IMR-90 (cell line): ENCODE results near the gene CARD19. TPM values are rescaled to one million over a fixed set of nuclear protein-coding genes. Genes with fewer than 3 reads are reported as not detected.

Source experiments
- ATAC-seq: fragments of 200-7000 bp; cut with Tn5 transposase; 2 replicates; pipeline ENCODE4 v1.9.1; 2020; ENCODE audit warnings: low read depth, mild to moderate bottlenecking, moderate library complexity
- BruUV-seq: library from RNA; stranded (reverse); fragments of 400-500 nt; replicated peaks from 2 replicates; lab custom pipeline; 2021; lab: Mats Ljungman, UMichigan
- CTCF ChIA-PET: fragments of 300-600 bp; formaldehyde crosslinking; extraction: SDS; loops from one replicate; lab custom pipeline; 2021; ENCODE audit warnings: antibody characterized with exemption; lab: Yijun Ruan, JAX
- POLR2A ChIA-PET: fragments of 300-600 bp; sonication (Branson Sonifier 250); formaldehyde crosslinking; loops from one replicate; lab custom pipeline; 2022; ENCODE audit warnings: antibody characterized with exemption; ENCODE audit not compliant: unreplicated experiment; lab: Charles Lee
- DNase-seq: peaks from one replicate; pipeline ENCODE4 v3.0.0; 2013
- H2AFZ ChIP-seq: replicated peaks from 2 replicates; pipeline ENCODE3; 2013; ENCODE audit warnings: low read length, mild to moderate bottlenecking; ENCODE audit not compliant: poor library complexity
- H2AK5ac ChIP-seq: 2 replicates; pipeline ENCODE4 v1.6.1; 2013; ENCODE audit warnings: low read depth, low read length, inconsistent platforms
- H2AK9ac ChIP-seq: replicated peaks from 2 replicates; pipeline ENCODE3; 2013; ENCODE audit warnings: mild to moderate bottlenecking, low read depth, low read length, moderate library complexity; ENCODE audit not compliant: poor library complexity
- H2BK120ac ChIP-seq: 2 replicates; pipeline ENCODE4 v1.6.1; 2013; ENCODE audit warnings: low read depth, low read length, inconsistent platforms
- H2BK15ac ChIP-seq: 3 replicates; pipeline ENCODE4 v1.6.1; 2013; ENCODE audit warnings: low read depth, low read length, inconsistent platforms
- H2BK20ac ChIP-seq: 2 replicates; pipeline ENCODE4 v1.6.1; 2013; ENCODE audit warnings: low read depth, mild to moderate bottlenecking, inconsistent platforms, low read length, moderate library complexity
- H2BK5ac ChIP-seq: 2 replicates; pipeline ENCODE4 v1.6.1; 2013; ENCODE audit warnings: mild to moderate bottlenecking, low read depth, low read length, inconsistent platforms; ENCODE audit not compliant: poor library complexity, severe bottlenecking
- H3K14ac ChIP-seq: replicated peaks from 2 replicates; pipeline ENCODE4 v1.6.1; 2013; ENCODE audit warnings: low read depth, low read length, inconsistent platforms
- H3K18ac ChIP-seq: 2 replicates; pipeline ENCODE4 v1.6.1; 2013; ENCODE audit warnings: low read depth, low read length, control low read depth
- H3K23ac ChIP-seq: 2 replicates; pipeline ENCODE4 v1.6.1; 2013; ENCODE audit warnings: low read depth, low read length, inconsistent platforms
- H3K27ac ChIP-seq: 2 replicates; pipeline ENCODE4 v1.5.1; 2013; ENCODE audit warnings: mild to moderate bottlenecking, control low read depth, low read length; ENCODE audit not compliant: insufficient read depth
- H3K27me3 ChIP-seq: 2 replicates; pipeline ENCODE4 v1.6.1; 2013; ENCODE audit warnings: low read length; ENCODE audit not compliant: control insufficient read depth, insufficient read depth
- H3K36me3 ChIP-seq: 2 replicates; pipeline ENCODE4 v1.6.1; 2013; ENCODE audit warnings: low read length, mixed read lengths; ENCODE audit not compliant: control insufficient read depth, insufficient read depth
- H3K4ac ChIP-seq: 2 replicates; pipeline ENCODE4 v1.6.1; 2013; ENCODE audit warnings: low read depth, low read length, inconsistent platforms
- H3K4me1 ChIP-seq: 2 replicates; pipeline ENCODE4 v1.6.1; 2013; ENCODE audit warnings: low read length, mixed read lengths; ENCODE audit not compliant: control insufficient read depth, insufficient read depth
- H3K4me2 ChIP-seq: 2 replicates; pipeline ENCODE4 v1.6.1; 2013; ENCODE audit warnings: low read depth, mild to moderate bottlenecking, control low read depth, low read length, moderate library complexity
- H3K4me3 ChIP-seq: 2 replicates; pipeline ENCODE4 v1.5.1; 2013; ENCODE audit warnings: low read depth, mild to moderate bottlenecking, control low read depth, low read length, moderate library complexity; ENCODE audit not compliant: insufficient read depth
- H3K56ac ChIP-seq: 2 replicates; pipeline ENCODE4 v1.6.1; 2013; ENCODE audit warnings: low read length, inconsistent platforms; ENCODE audit not compliant: insufficient read depth; ENCODE audit errors: extremely low read depth
- H3K79me1 ChIP-seq, 2 experiments: 2 replicates each; pipeline ENCODE4 v1.6.1; 2013; ENCODE audit warnings: low read length in 2 of 2, inconsistent platforms in 1 of 2, low read depth in 1 of 2
- H3K9ac ChIP-seq: 2 replicates; pipeline ENCODE4 v1.6.1; 2013; ENCODE audit warnings: low read depth, low read length, control low read depth
- H3K9me1 ChIP-seq: 2 replicates; pipeline ENCODE4 v1.6.1; 2013; ENCODE audit warnings: low read length, inconsistent platforms; ENCODE audit not compliant: insufficient read depth
- H3K9me3 ChIP-seq: 2 replicates; pipeline ENCODE4 v1.6.1; 2013; ENCODE audit warnings: low read length; ENCODE audit not compliant: control insufficient read depth, insufficient read depth
- H4K20me1 ChIP-seq: 2 replicates; pipeline ENCODE4 v1.6.1; 2013; ENCODE audit warnings: low read length, inconsistent platforms; ENCODE audit not compliant: insufficient read depth
- H4K5ac ChIP-seq: 2 replicates; pipeline ENCODE4 v1.6.1; 2013; ENCODE audit warnings: mild to moderate bottlenecking, low read depth, low read length, control low read depth
- H4K8ac ChIP-seq, 2 experiments: 2 replicates each; pipeline ENCODE4 v1.6.1; 2013; ENCODE audit warnings: low read depth in 2 of 2, low read length in 2 of 2, control low read depth in 1 of 2, inconsistent platforms in 1 of 2
- H4K91ac ChIP-seq: 2 replicates; pipeline ENCODE4 v1.6.1; 2013; ENCODE audit warnings: low read depth, low read length, inconsistent platforms; ENCODE audit not compliant: insufficient read depth
- BHLHE40 ChIP-seq: fragments of 150-350 bp; IDR thresholded peaks from 2 replicates; pipeline ENCODE4 v1.6.1; 2016; ENCODE audit warnings: mild to moderate bottlenecking, low read depth, low read length
- CEBPB ChIP-seq: IDR thresholded peaks from 2 replicates; pipeline ENCODE4 v1.6.1; 2012; ENCODE audit warnings: low read depth, low read length, improper control_type of control experiment
- MAFK ChIP-seq: IDR thresholded peaks from 2 replicates; pipeline ENCODE4 v1.6.1; 2012; ENCODE audit warnings: low read depth, low read length, improper control_type of control experiment
- NFE2L2 ChIP-seq: fragments of 150-350 bp; IDR thresholded peaks from 2 replicates; pipeline ENCODE4 v1.6.1; 2016; ENCODE audit warnings: low read depth, mild to moderate bottlenecking, low read length
- POLR2A ChIP-seq: IDR thresholded peaks from 2 replicates; pipeline ENCODE4 v1.6.1; 2012; ENCODE audit warnings: mild to moderate bottlenecking, low read depth, low read length
- RAD21 ChIP-seq: IDR thresholded peaks from 2 replicates; pipeline ENCODE4 v1.6.1; 2012; ENCODE audit warnings: low read length, improper control_type of control experiment
- RCOR1 ChIP-seq: IDR thresholded peaks from 2 replicates; pipeline ENCODE4 v1.6.1; 2012; ENCODE audit warnings: mild to moderate bottlenecking, low read length, improper control_type of control experiment; ENCODE audit not compliant: insufficient replicate concordance
- whole genome bisulfite sequencing, 2 experiments: methylation state at CpG; one replicate each; pipeline versions ENCODE4 v1.1.5 to v1.1.7; 2013; ENCODE audit warnings: missing lambda C conversion rate in 2 of 2; ENCODE audit not compliant: insufficient read length in 1 of 2; ENCODE audit errors: extremely low coverage in 2 of 2; 5-methylcytosine and 5-hydroxymethylcytosine counted together
- dilution Hi-C: fragments of 300-500 bp; cut with HindIII; formaldehyde crosslinking; loops from one replicate; pipeline ENCODE4 v1.14.3; 2018; ENCODE audit warnings: low sequenced_read_pairs; ENCODE audit not compliant: unreplicated experiment
- in situ Hi-C: fragments of 300-500 bp; cut with MboI; formaldehyde crosslinking; loops from 3 replicates; pipeline ENCODE4 v1.14.3; 2019; ENCODE audit warnings: low sequenced_read_pairs, inconsistent platforms, mixed read lengths
- intact Hi-C: fragments of 100-400 bp; cut with micrococcal nuclease; formaldehyde crosslinking; loops from 2 replicates; pipeline ENCODE4 v1.10.0; 2022
- polyA plus RNA-seq, 3 experiments: library from polyadenylated mRNA; depleted of rRNA; stranded (reverse); fragments of >200 nt; gene quantifications; 2 replicates each; pipeline ENCODE4 v1.2.3, GENCODE V29; 2012; ENCODE audit warnings: low replicate concordance in 1 of 3
- total RNA-seq: library from RNA; depleted of rRNA; stranded (reverse); fragments of >200 nt; gene quantifications from 2 replicates; pipeline ENCODE4 v1.2.3, GENCODE V29; 2012
- TF ChIP-seq, protein P1 (sequence below): fragments of 150-350 bp; IDR thresholded peaks from 2 replicates; pipeline ENCODE4 v1.6.1; 2017; ENCODE audit warnings: mild to moderate bottlenecking, antibody characterized with exemption, low read length, low read depth
- TF ChIP-seq, protein P2 (sequence below): fragments of 150-350 bp; IDR thresholded peaks from 2 replicates; pipeline ENCODE4 v1.6.1; 2016; ENCODE audit warnings: low read depth, mild to moderate bottlenecking, low read length, moderate library complexity, borderline replicate concordance
- TF ChIP-seq, protein P3 (sequence below): conservative IDR thresholded peaks from 2 replicates; pipeline ENCODE4 v1.5.1; 2012; ENCODE audit warnings: mild to moderate bottlenecking, low read depth, low read length, improper control_type of control experiment

CARD19 gene
- total and polyA plus RNA-seq, 2 of the 4 experiments (the other 2 are of a cell fraction), result 17.4 to 111 TPM

DNA sequence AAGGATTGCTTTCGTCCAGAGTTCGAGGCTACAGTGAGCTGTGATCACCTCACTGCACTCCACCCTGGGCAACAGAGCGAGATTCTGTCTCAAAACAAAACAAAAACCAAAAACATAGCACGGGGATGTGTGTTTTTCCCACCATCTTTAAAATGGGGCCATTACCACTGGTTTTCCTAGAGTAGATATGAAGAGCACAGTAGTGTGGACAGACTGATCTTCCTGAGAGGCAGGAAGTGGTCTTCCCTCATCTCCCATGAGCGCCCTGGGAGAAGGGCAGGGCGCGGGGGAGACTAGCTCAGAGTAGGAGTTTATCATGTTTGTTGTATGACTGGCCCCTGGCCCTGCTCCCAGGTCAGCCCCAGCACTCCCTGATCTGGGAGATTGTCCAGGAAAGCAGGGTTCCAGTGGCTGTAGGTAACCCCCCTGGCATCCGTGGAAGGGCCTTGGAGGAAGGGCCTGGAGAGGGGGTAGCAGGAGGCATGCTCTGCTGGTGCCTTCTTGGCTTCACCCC lies 35.2 kb upstream of the CARD19 start:
- peaks cover 2% of the 10 kb centered on the region; the same call in 1 of the 2 replicates for H3K4me1 ChIP-seq
- no peak overlapping the region for H3K9ac ChIP-seq
- H3K36me3 ChIP-seq, result no peaks in the 10 kb centered on the region
- 100% methylated on average over 1 of the region's 8 CpGs; no CpG with 5 or more reads in 1 of the 2 experiments for WGBS, 2 experiments
- H3K4me2 ChIP-seq, result no peak overlapping the region
- no peak overlapping the region for H2BK15ac ChIP-seq
- no peaks in the 10 kb centered on the region for H3K9me3 ChIP-seq
- CTCF ChIA-PET, result interaction anchor here (0.8 kb wide), 1 partner anchor 57 kb away, joined by 3 read pairs; no protein-coding TSS in a partner anchor
- H4K8ac ChIP-seq, result no peak overlapping the region; a peak in 1 of 4 replicates
- no peak overlapping the region for H2BK120ac ChIP-seq
- no peak overlapping the region for H3K4ac ChIP-seq
- intact Hi-C loops, result no loop called here
- H2AK5ac ChIP-seq, result no peak overlapping the region
- peaks cover 11% of the 10 kb centered on the region; the same call in 1 of the 2 replicates for H3K27me3 ChIP-seq
- H3K9me1 ChIP-seq, result no peaks in the 10 kb centered on the region; the same call in 1 of the 2 replicates
- no peak overlapping the region for H4K91ac ChIP-seq
- H2BK20ac ChIP-seq, result no peak overlapping the region
- TF ChIP-seq, protein P1, sequence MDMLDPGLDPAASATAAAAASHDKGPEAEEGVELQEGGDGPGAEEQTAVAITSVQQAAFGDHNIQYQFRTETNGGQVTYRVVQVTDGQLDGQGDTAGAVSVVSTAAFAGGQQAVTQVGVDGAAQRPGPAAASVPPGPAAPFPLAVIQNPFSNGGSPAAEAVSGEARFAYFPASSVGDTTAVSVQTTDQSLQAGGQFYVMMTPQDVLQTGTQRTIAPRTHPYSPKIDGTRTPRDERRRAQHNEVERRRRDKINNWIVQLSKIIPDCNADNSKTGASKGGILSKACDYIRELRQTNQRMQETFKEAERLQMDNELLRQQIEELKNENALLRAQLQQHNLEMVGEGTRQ, result no peak
- TF ChIP-seq RCOR1 (no peak), RAD21 (no peak), POLR2A (no peak), NFE2L2 (no peak), MAFK (no peak), CEBPB (no peak), BHLHE40 (no peak)
- TF ChIP-seq, protein P2, sequence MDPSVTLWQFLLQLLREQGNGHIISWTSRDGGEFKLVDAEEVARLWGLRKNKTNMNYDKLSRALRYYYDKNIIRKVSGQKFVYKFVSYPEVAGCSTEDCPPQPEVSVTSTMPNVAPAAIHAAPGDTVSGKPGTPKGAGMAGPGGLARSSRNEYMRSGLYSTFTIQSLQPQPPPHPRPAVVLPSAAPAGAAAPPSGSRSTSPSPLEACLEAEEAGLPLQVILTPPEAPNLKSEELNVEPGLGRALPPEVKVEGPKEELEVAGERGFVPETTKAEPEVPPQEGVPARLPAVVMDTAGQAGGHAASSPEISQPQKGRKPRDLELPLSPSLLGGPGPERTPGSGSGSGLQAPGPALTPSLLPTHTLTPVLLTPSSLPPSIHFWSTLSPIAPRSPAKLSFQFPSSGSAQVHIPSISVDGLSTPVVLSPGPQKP, result no peak
- TF ChIP-seq, protein P3, sequence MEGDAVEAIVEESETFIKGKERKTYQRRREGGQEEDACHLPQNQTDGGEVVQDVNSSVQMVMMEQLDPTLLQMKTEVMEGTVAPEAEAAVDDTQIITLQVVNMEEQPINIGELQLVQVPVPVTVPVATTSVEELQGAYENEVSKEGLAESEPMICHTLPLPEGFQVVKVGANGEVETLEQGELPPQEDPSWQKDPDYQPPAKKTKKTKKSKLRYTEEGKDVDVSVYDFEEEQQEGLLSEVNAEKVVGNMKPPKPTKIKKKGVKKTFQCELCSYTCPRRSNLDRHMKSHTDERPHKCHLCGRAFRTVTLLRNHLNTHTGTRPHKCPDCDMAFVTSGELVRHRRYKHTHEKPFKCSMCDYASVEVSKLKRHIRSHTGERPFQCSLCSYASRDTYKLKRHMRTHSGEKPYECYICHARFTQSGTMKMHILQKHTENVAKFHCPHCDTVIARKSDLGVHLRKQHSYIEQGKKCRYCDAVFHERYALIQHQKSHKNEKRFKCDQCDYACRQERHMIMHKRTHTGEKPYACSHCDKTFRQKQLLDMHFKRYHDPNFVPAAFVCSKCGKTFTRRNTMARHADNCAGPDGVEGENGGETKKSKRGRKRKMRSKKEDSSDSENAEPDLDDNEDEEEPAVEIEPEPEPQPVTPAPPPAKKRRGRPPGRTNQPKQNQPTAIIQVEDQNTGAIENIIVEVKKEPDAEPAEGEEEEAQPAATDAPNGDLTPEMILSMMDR, result no peak
- no peak overlapping the region; the same call in 1 of the 2 replicates for H3K14ac ChIP-seq
- in situ Hi-C loops, result no loop called here
- POLR2A ChIA-PET, result no interaction called here
- DNase-seq (peak; percentile 41), ATAC-seq (peak; percentile 59)
- H4K5ac ChIP-seq, result no peak overlapping the region
- H2BK5ac ChIP-seq, result no peak overlapping the region
- no peak overlapping the region for H3K23ac ChIP-seq
- H2AFZ ChIP-seq, result peak overlapping the region; percentile 69
- no TSS peak for BruUV-seq
- dilution Hi-C loops, result no loop called here
- H2AK9ac ChIP-seq, result no peak overlapping the region
- no peaks in the 10 kb centered on the region for H3K79me1 ChIP-seq
- H3K4me3 ChIP-seq, result no peak overlapping the region
- no peak overlapping the region for H3K18ac ChIP-seq
- H4K20me1 ChIP-seq, result no peaks in the 10 kb centered on the region
- H3K27ac ChIP-seq, result no peak overlapping the region
- H3K56ac ChIP-seq, result no peak overlapping the region
